ENCODE results near the gene RGS10. TPM values are rescaled to one million over a fixed set of nuclear protein-coding genes. Genes with fewer than 3 reads are reported as not detected.

RGS10 gene
- total and polyA plus RNA-seq, 9 of the 15 experiments (the other 6 are each of a cell fraction or from before 2014, with no cell fraction given): 31.9 to 123 (median 62.1) TPM

GRCh38 chr10:119542988-119543813, 682 bp upstream of the RGS10 start (continued):
- TF ChIP-seq STAT6 (CRISPR knock-in tag; IDR thresholded peaks at IDR 0.05) (no peak), ZBTB8A (IDR thresholded peaks at IDR 0.05; ENCODE audit: partially characterized antibody) (no peak), HDAC3 (IDR thresholded peaks at IDR 0.05; ENCODE audit: borderline replicate concordance, partially characterized antibody) (no peak), SP1 (CRISPR knock-in tag; IDR thresholded peaks at IDR 0.05) (no peak), PTRF (tag; IDR thresholded peaks at IDR 0.05) (no peak), FOSL1 (tag; conservative IDR thresholded peaks at IDR 0.05) (peak; percentile 19; the same call in 1 of the 2 replicates), HMG20A (CRISPR knock-in tag; conservative IDR thresholded peaks at IDR 0.05) (no peak), ZNF280B (CRISPR knock-in tag; IDR thresholded peaks at IDR 0.05) (no peak), GTF2A2 (tag; IDR thresholded peaks at IDR 0.05) (no peak), TAF1 (IDR thresholded peaks at IDR 0.05; ENCODE audit: control insufficient read depth, extremely low read depth, insufficient read depth, low read length, severe bottlenecking) (no peak), PYGO2 (tag; IDR thresholded peaks at IDR 0.05) (no peak), PCBP2 (IDR thresholded peaks at IDR 0.05; ENCODE audit: low read depth, low read length, poor library complexity, severe bottlenecking) (no peak), ZNF507 (tag; conservative IDR thresholded peaks at IDR 0.05) (no peak), KDM4B (IDR thresholded peaks at IDR 0.05; ENCODE audit: borderline replicate concordance in 2 of 2, low read depth in 1 of 2) (no peak), SMAD1 (IDR thresholded peaks at IDR 0.05; ENCODE audit: low read depth, low read length, partially characterized antibody) (no peak), ZNF583 (CRISPR knock-in tag; IDR thresholded peaks at IDR 0.05) (no peak), ATF7 (IDR thresholded peaks at IDR 0.05) (no peak), TSC22D4 (tag; IDR thresholded peaks at IDR 0.05) (no peak), GABPA (tag; conservative IDR thresholded peaks at IDR 0.05; ENCODE audit: low read depth) (no peak), BACH1 (tag; IDR thresholded peaks at IDR 0.05) (no peak), HNRNPK (IDR thresholded peaks at IDR 0.05; ENCODE audit: low read depth, low read length, poor library complexity, severe bottlenecking) (no peak), PHF21A (IDR thresholded peaks at IDR 0.05; ENCODE audit: borderline replicate concordance, low read depth) (no peak)
